Upper lobe of left lung (tissue), 4 donors: ENCODE data around the gene RIMKLA.

Experiments
- EP300 ChIP-seq, 4 donors: sonication (generic); formaldehyde crosslinking; IDR thresholded peaks; one replicate each; pipeline ENCODE4 v1.5.1; 2017; ENCODE audit warnings: antibody characterized with exemption in 4 of 4, control low read depth in 2 of 4
- POLR2A ChIP-seq, 4 donors: fragments of 450-650 bp; IDR thresholded peaks; one replicate each; pipeline ENCODE4 v1.5.1; 2016 to 2017; ENCODE audit warnings: antibody characterized with exemption in 4 of 4, mild to moderate bottlenecking in 2 of 4
- POLR2AphosphoS5 ChIP-seq, 2 donors: sonication (generic); formaldehyde crosslinking; IDR thresholded peaks; one replicate each; pipeline ENCODE4 v1.5.1; 2017; ENCODE audit warnings: antibody characterized with exemption in 2 of 2
- TF ChIP-seq, protein P1 (sequence below), 6 experiments: fragments of 450-650 bp in 4 of 6; fragments of 200-600 bp in 2 of 6; sonication (generic) in 2 of 6; IDR thresholded peaks; one replicate each; pipeline ENCODE4 v1.5.1; 2016 to 2019; ENCODE audit warnings: antibody characterized with exemption in 6 of 6

DNA sequence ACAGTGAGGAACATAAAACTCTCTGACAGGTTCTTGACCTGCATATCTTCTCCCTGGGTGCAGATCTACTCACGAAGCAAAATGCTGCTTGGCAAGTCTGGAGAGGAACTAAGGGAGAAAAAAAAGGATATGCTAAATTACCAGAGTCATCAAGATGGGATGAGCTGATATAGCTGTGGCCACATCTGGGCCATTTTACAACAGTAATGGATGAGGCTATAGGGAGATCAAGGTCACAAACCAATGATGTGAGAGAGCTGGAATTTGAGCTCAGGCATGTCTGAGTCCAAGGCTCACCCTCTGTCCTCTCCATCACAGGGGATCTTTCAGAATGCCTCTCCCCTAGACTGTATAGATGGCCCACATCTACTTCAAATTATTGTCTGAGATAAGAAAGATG, 49.0 kb downstream of the RIMKLA start:
- TF ChIP-seq, protein P1, sequence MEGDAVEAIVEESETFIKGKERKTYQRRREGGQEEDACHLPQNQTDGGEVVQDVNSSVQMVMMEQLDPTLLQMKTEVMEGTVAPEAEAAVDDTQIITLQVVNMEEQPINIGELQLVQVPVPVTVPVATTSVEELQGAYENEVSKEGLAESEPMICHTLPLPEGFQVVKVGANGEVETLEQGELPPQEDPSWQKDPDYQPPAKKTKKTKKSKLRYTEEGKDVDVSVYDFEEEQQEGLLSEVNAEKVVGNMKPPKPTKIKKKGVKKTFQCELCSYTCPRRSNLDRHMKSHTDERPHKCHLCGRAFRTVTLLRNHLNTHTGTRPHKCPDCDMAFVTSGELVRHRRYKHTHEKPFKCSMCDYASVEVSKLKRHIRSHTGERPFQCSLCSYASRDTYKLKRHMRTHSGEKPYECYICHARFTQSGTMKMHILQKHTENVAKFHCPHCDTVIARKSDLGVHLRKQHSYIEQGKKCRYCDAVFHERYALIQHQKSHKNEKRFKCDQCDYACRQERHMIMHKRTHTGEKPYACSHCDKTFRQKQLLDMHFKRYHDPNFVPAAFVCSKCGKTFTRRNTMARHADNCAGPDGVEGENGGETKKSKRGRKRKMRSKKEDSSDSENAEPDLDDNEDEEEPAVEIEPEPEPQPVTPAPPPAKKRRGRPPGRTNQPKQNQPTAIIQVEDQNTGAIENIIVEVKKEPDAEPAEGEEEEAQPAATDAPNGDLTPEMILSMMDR (IDR thresholded peaks at IDR 0.05): no peak
- no peak for TF ChIP-seq POLR2AphosphoS5 (IDR thresholded peaks at IDR 0.05)
- no peak for TF ChIP-seq EP300 (IDR thresholded peaks at IDR 0.05)
- TF ChIP-seq POLR2A (IDR thresholded peaks at IDR 0.05): no peak
